ENCODE results near the gene NDUFV2. TPM values are rescaled to one million over a fixed set of nuclear protein-coding genes. Genes with fewer than 3 reads are reported as not detected.

Gene NDUFV2
- total RNA-seq, 2 experiments from 2014 or later: 200 to 206 TPM

DNA sequence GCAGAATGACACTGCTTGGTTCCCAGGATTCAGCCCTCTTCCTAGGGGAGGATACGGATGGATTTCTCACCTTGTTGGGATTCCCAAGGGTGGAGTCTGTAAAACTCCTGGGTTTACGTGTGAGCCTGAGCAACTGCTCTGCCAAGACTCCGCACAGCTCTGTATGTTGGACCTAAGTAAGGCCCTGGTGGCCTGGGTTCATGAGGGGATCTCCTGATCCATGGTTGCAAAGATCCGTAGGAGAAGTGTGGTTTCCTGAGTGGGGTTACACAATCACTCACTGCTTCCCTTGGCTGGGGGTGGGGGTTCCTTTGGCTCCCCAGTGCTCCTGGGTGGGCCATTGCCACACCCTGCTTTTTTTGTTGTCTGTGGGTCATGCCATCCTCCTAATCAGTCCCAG is 71.8 kb downstream of the NDUFV2 start:
- Mint-ChIP-seq H3K27ac (no peak overlapping the region), H3K9me3 (ENCODE audit: insufficient read depth) (peaks cover 5% of the 10 kb centered on the region), H3K4me1 (ENCODE audit: low read depth) (peaks cover 22% of the 10 kb centered on the region), H3K27me3 (ENCODE audit: low read depth) (no peaks in the 10 kb centered on the region), H3K4me3 (no peak overlapping the region), H3K36me3 (ENCODE audit: low read depth) (peaks cover 46% of the 10 kb centered on the region)
- ATAC-seq: no peak
- CTCF ChIA-PET: no interaction called here
- no peak for DNase-seq
- POLR2A ChIA-PET: no interaction called here

- DNase-seq (no peak), ATAC-seq (no peak)
- CTCF ChIA-PET: no interaction called here
- no peak overlapping the region for H3K27ac Mint-ChIP-seq
- H3K9me3 Mint-ChIP-seq (ENCODE audit: insufficient read depth): peaks cover 5% of the 10 kb centered on the region
- H3K27me3 Mint-ChIP-seq (ENCODE audit: low read depth): no peaks in the 10 kb centered on the region
- peaks cover 41% of the 10 kb centered on the region for H3K36me3 Mint-ChIP-seq (ENCODE audit: low read depth)
- no peak overlapping the region for H3K4me3 Mint-ChIP-seq
- POLR2A ChIA-PET: no interaction called here
- peaks cover 21% of the 10 kb centered on the region for H3K4me1 Mint-ChIP-seq (ENCODE audit: low read depth)
These were observed 72.6 kb downstream of the NDUFV2 start for GRCh38 chr18:9175115-9175514.

- peaks cover 12% of the 10 kb centered on the region for H3K4me1 Mint-ChIP-seq (ENCODE audit: low read depth)
- H3K4me3 Mint-ChIP-seq: no peak overlapping the region
- CTCF ChIA-PET: no interaction called here
- no peaks in the 10 kb centered on the region for H3K9me3 Mint-ChIP-seq (ENCODE audit: insufficient read depth)
- DNase-seq (no peak), ATAC-seq (no peak)
- no peaks in the 10 kb centered on the region for H3K27me3 Mint-ChIP-seq (ENCODE audit: low read depth)
- H3K27ac Mint-ChIP-seq: no peak overlapping the region
- H3K36me3 Mint-ChIP-seq (ENCODE audit: low read depth): peaks cover 34% of the 10 kb centered on the region
- POLR2A ChIA-PET: no interaction called here
These were observed 74.5 kb downstream of the NDUFV2 start for GRCh38 chr18:9177031-9177430.

DNA sequence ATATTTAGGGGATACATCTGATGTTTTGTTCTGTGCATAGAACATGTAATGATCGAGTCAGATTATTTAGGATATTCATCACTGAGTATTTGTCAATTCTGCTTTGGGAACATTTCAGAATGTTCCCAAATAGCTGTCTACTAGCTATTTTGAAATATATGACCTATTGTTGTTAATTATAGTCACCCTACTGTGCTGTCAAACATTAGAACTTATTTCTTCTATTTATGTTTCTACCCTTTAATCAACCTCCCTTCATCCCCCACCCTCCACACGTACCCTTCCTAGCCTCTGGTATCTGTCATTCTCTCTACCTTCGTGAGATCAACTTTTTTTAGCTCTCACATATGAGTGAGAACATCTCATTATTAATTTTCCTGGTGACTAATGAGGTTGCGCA is 75.0 kb downstream of the NDUFV2 start:
- no peak overlapping the region for H3K27ac Mint-ChIP-seq
- H3K4me1 Mint-ChIP-seq (ENCODE audit: low read depth): peaks cover 8% of the 10 kb centered on the region
- no peaks in the 10 kb centered on the region for H3K9me3 Mint-ChIP-seq (ENCODE audit: insufficient read depth)
- H3K36me3 Mint-ChIP-seq (ENCODE audit: low read depth): peaks cover 32% of the 10 kb centered on the region
- DNase-seq (no peak), ATAC-seq (no peak)
- ChIA-PET CTCF (no interaction called here), POLR2A (no interaction called here)
- H3K4me3 Mint-ChIP-seq: no peak overlapping the region
- H3K27me3 Mint-ChIP-seq (ENCODE audit: low read depth): no peaks in the 10 kb centered on the region

DNA sequence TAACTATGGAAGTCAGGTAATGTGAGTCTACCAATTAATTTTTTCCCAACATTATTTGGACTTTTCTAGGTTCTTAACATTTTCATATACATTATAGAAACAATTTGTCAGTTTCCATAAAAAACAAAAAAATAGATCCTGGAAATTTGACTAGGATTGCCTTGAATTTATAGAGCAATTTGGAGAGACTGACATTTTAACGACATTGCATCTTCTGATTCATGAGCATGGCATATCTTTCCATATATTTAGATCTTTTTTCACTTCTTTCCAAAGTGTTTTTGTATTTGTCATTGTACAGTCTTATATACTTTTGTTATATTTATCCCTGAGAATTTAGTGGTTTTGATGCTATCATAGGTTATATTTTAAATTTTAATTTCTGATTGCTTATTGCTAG is 76.1 kb downstream of the NDUFV2 start:
- Mint-ChIP-seq H3K36me3 (ENCODE audit: low read depth) (peaks cover 42% of the 10 kb centered on the region), H3K4me1 (ENCODE audit: low read depth) (peaks cover 5% of the 10 kb centered on the region)

DNA sequence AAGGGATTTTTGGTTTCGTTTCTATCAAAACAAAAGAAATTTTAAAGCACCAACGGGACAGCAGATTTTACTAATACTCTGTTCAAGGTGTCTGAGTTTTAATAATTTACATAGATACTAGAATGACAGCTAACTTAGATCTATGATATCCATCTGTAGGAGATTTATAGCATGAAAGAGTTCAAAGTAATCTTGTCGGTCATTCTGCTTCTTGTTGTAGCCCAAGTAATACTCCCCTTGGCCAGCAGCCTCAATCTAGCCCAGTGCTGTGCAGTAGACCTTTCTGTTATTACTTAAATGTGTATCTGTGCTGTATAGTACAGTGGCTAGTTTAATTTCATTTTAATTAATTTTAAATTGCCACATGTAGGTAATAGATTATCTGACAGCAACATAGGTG is 78.8 kb downstream of the NDUFV2 start:
- Mint-ChIP-seq H3K27ac (no peak overlapping the region), H3K36me3 (ENCODE audit: low read depth) (peaks cover 51% of the 10 kb centered on the region), H3K4me1 (ENCODE audit: low read depth) (peaks cover 16% of the 10 kb centered on the region), H3K9me3 (ENCODE audit: insufficient read depth) (no peaks in the 10 kb centered on the region), H3K27me3 (ENCODE audit: low read depth) (no peaks in the 10 kb centered on the region), H3K4me3 (no peak overlapping the region)
- no peak for ATAC-seq
- ChIA-PET CTCF (interaction anchor here (0.9 to 2.6 kb wide), 4 partner anchors 8 to 108 kb away, joined by 4 to 10 read pairs (median 4); no protein-coding TSS in a partner anchor), POLR2A (no interaction called here)
- DNase-seq: no peak

More for the DNA sequence above, 76.1 kb downstream of the NDUFV2 start:
- POLR2A ChIA-PET: no interaction called here
- CTCF ChIA-PET: interaction anchor here (2.6 kb wide), 1 partner anchor 11 kb away, joined by 10 read pairs; no protein-coding TSS in a partner anchor
- Mint-ChIP-seq H3K27me3 (ENCODE audit: low read depth) (no peaks in the 10 kb centered on the region), H3K9me3 (ENCODE audit: insufficient read depth) (no peaks in the 10 kb centered on the region), H3K27ac (no peak overlapping the region), H3K4me3 (no peak overlapping the region)
- DNase-seq: no peak
- no peak for ATAC-seq

- DNase-seq (no peak), ATAC-seq (no peak)
- POLR2A ChIA-PET: no interaction called here
- no peaks in the 10 kb centered on the region for H3K9me3 Mint-ChIP-seq (ENCODE audit: insufficient read depth)
- CTCF ChIA-PET: interaction anchor here (1.3 kb wide), 1 partner anchor 110 kb away, joined by 4 read pairs; no protein-coding TSS in a partner anchor
- H3K36me3 Mint-ChIP-seq (ENCODE audit: low read depth): peaks cover 50% of the 10 kb centered on the region
- H3K27me3 Mint-ChIP-seq (ENCODE audit: low read depth): no peaks in the 10 kb centered on the region
- no peak overlapping the region for H3K27ac Mint-ChIP-seq
- H3K4me1 Mint-ChIP-seq (ENCODE audit: low read depth): peaks cover 16% of the 10 kb centered on the region
- H3K4me3 Mint-ChIP-seq: no peak overlapping the region
These were observed 80.4 kb downstream of the NDUFV2 start for GRCh38 chr18:9182852-9183399.

Other genes starting within 250 kb of the NDUFV2 start
- gene ANKRD12, start 34.1 kb downstream of the NDUFV2 start, total RNA-seq: 10 to 100 TPM; 60.8 to 68.9 TPM
- 1 to 10 TPM; 7.8 to 8.9 TPM for gene TWSG1, start 232.1 kb downstream of the NDUFV2 start, total RNA-seq